ENCODE data around the gene LRIG1.
A peak's percentile ranks its signal among the peaks of the same experiment; 100 is the strongest.

The LRIG1 gene

DNA sequence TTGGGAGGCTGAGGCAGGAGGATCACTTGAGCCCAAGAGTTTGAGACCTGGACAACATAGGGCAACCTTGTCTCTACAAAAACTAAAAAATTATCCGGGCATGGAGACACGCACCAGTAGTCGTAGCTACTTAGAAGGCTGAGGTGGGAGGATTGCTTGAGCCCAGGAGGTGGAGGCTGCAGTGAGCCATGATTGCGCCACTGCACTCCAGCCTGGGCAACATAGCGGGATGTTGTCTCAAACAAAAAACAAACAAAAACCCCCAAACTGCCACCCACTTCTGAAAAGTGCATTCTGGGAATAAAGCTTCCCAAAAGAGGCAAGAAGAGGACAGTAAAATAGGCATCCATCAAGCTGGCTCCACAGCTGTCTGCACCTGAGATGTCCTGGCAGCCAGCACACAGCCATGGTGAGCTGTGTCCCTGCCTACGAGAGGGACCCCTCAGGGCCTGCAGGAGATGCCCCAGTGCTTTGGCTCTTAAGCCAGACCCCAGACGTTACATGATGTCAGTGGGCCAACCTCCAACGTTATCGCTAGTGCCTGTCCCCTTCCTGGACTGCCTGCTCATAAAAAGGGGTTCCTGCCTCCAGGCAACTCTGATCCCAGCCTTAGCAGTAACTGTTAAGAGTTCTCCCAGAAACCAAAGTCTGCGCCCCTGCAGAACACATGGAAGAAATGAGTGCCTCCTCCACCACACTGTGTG lies 101.1 kb downstream of the LRIG1 start:
- Histone ChIP-seq H4K20me1 (peaks cover 0 to 98% (median 74%) of the 10 kb centered on the region in 11 experiments; a peak in 18 of 22 replicates), H3K4me1 (peaks cover 27 to 100% (median 98%) of the 10 kb centered on the region in 10 experiments), H3K27ac (peak overlapping the region in 2 of 11 experiments; percentile 49 to 60; a peak in 3 of 22 replicates), H3K36me3 (peaks cover 13 to 99% (median 59%) of the 10 kb centered on the region in 11 experiments), H3K9me3 (replicated peaks in 1 of 11) (no peaks in the 10 kb centered on the region), H3K4me2 (peak overlapping the region in 9 of 11 experiments; percentile 65 to 97 (median 85); a peak in 18 of 22 replicates), H3K27me3 (peaks cover 0 to 19% (median 0%) of the 10 kb centered on the region in 11 experiments; a peak in 7 of 22 replicates), H3K4me3 (no peak overlapping the region), H3K9ac (0 out of 22 replicates have a peak overlapping the region, but pooled peaks of 1 of the 11 experiments have one; percentile 33)
- TF ChIP-seq Cebpa-rat (IDR thresholded peaks at IDR 0.05), result peak in 2 of 11 experiments; percentile 12 to 54; a peak in 2 of 22 replicates

- peak overlapping the region in 3 of 11 experiments; percentile 1 to 21 (median 6); a peak in 3 of 22 replicates for H3K27ac ChIP-seq
These were observed 102.4 kb downstream of the LRIG1 start for GRCh38 chr3:66398228-66399025.

GRCh38 chr3:66397745-66398144 lies 103.1 kb downstream of the LRIG1 start:
- TF ChIP-seq Cebpa-rat (IDR thresholded peaks at IDR 0.05), result peak in 1 of 11 experiments; percentile 55; a peak in 1 of 22 replicates
- peaks cover 0 to 98% (median 76%) of the 10 kb centered on the region in 11 experiments; a peak in 18 of 22 replicates for H4K20me1 ChIP-seq
- 0 out of 22 replicates have a peak, but pooled peaks cover 0 to 5% (median 0%) of the 10 kb centered on the region in 11 experiments for H3K27me3 ChIP-seq
- peaks cover 13 to 89% (median 59%) of the 10 kb centered on the region in 11 experiments for H3K36me3 ChIP-seq
- H3K4me3 ChIP-seq, result no peak overlapping the region
- no peak overlapping the region for H3K9ac ChIP-seq
- no peaks in the 10 kb centered on the region for H3K9me3 ChIP-seq (replicated peaks in 1 of 11)
- H3K4me1 ChIP-seq, result peaks cover 30 to 100% (median 98%) of the 10 kb centered on the region in 10 experiments
- H3K27ac ChIP-seq, result peak overlapping the region in 1 of 11 experiments; percentile 21; a peak in 1 of 22 replicates
- H3K4me2 ChIP-seq, result peak overlapping the region in 8 of 11 experiments; percentile 18 to 97 (median 88); a peak in 12 of 22 replicates

More at GRCh38 chr3:66398228-66399025, 102.4 kb downstream of the LRIG1 start:
- H3K9ac ChIP-seq, result no peak overlapping the region; a peak in 1 of 22 replicates
- H3K4me3 ChIP-seq, result no peak overlapping the region
- H3K9me3 ChIP-seq (replicated peaks in 1 of 11), result no peaks in the 10 kb centered on the region
- H3K36me3 ChIP-seq, result peaks cover 13 to 89% (median 56%) of the 10 kb centered on the region in 11 experiments
- peaks cover 0 to 98% (median 76%) of the 10 kb centered on the region in 11 experiments; a peak in 18 of 22 replicates for H4K20me1 ChIP-seq
- H3K4me2 ChIP-seq, result peak overlapping the region in 9 of 11 experiments; percentile 11 to 97 (median 85); a peak in 16 of 22 replicates
- TF ChIP-seq Cebpa-rat (IDR thresholded peaks at IDR 0.05), result no peak
- peaks cover 0 to 6% (median 0%) of the 10 kb centered on the region in 11 experiments; a peak in 2 of 22 replicates for H3K27me3 ChIP-seq
- peaks cover 25 to 100% (median 98%) of the 10 kb centered on the region in 10 experiments for H3K4me1 ChIP-seq

DNA sequence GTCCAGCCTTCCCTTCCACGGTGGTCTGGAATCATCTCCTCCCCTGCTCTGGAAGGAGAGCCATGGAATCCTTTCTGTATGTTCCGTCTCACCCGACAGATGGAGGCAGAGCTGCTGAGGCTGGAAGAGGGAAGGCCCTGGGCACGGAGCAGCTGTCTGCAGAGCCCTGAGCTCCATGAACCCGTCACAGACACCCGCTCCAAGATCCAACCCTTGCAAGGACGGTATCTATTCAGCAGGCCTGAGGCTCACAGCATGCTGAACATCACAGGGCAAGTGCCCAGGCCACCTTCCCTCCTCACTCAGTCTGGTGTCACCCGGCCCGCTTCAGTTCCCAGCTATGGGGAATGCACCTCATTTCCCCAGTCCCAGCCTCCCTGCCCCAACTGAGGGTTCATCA lies 103.9 kb downstream of the LRIG1 start:
- TF ChIP-seq Cebpa-rat (IDR thresholded peaks at IDR 0.05), result no peak
- 0 out of 22 replicates have a peak, but pooled peaks cover 0 to 5% (median 0%) of the 10 kb centered on the region in 11 experiments for H3K27me3 ChIP-seq
- H3K4me2 ChIP-seq, result peak overlapping the region in 6 of 11 experiments; percentile 81 to 97 (median 88); a peak in 7 of 22 replicates
- no peaks in the 10 kb centered on the region for H3K9me3 ChIP-seq (replicated peaks in 1 of 11)
- H3K27ac ChIP-seq, result no peak overlapping the region
- peaks cover 32 to 100% (median 97%) of the 10 kb centered on the region in 10 experiments for H3K4me1 ChIP-seq
- no peak overlapping the region for H3K9ac ChIP-seq
- H3K4me3 ChIP-seq, result no peak overlapping the region
- H3K36me3 ChIP-seq, result peaks cover 13 to 89% (median 67%) of the 10 kb centered on the region in 11 experiments
- H4K20me1 ChIP-seq, result peaks cover 0 to 92% (median 67%) of the 10 kb centered on the region in 11 experiments; a peak in 18 of 22 replicates

DNA sequence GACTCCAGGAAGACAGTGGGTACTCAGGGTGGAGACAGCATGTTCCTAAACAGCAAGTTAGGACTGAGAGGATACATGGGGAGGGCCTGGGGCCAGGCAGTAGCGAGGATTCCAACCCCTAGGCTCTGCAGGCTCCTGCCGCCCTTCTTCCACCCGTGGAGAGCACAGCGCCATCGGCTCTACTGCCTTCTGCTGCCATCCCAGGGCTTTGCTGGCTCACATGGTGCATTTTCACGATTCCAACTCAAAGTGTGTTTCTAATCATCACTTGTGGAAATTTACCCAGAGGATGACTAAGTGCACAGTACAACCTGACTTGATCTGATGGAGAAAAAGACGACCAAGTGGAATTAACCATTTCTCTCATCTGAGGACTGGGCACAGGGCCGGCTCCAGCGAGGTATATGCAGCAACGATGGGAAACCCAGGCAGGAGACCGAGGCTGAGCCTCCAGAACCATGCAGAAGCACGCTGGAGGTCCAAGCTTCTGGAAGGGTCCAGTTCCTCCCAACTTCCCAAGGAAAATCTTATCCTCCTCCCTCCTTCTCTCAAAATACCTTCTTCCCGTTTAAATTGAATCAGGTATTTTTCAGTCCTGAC lies 104.6 kb downstream of the LRIG1 start:
- no peak overlapping the region for H3K9ac ChIP-seq
- H3K27ac ChIP-seq, result no peak overlapping the region
- peaks cover 0 to 86% (median 61%) of the 10 kb centered on the region in 11 experiments; a peak in 17 of 22 replicates for H4K20me1 ChIP-seq
- no peak for TF ChIP-seq Cebpa-rat (IDR thresholded peaks at IDR 0.05)
- no peak overlapping the region for H3K4me3 ChIP-seq
- H3K36me3 ChIP-seq, result peaks cover 13 to 91% (median 73%) of the 10 kb centered on the region in 11 experiments
- 0 out of 22 replicates have a peak, but pooled peaks cover 0 to 5% (median 0%) of the 10 kb centered on the region in 11 experiments for H3K27me3 ChIP-seq
- H3K4me2 ChIP-seq, result peak overlapping the region in 8 of 11 experiments; percentile 81 to 97 (median 86); a peak in 12 of 22 replicates
- H3K9me3 ChIP-seq (replicated peaks in 1 of 11), result no peaks in the 10 kb centered on the region
- peaks cover 27 to 99% (median 91%) of the 10 kb centered on the region in 10 experiments for H3K4me1 ChIP-seq

GRCh38 chr3:66395635-66396034 lies 105.2 kb downstream of the LRIG1 start:
- Histone ChIP-seq H3K4me3 (no peak overlapping the region), H3K4me2 (peak overlapping the region in 8 of 11 experiments; percentile 81 to 97 (median 86); a peak in 16 of 22 replicates), H3K4me1 (peaks cover 20 to 99% (median 87%) of the 10 kb centered on the region in 10 experiments), H3K27me3 (0 out of 22 replicates have a peak, but pooled peaks cover 0 to 1% (median 0%) of the 10 kb centered on the region in 11 experiments), H3K36me3 (peaks cover 13 to 91% (median 78%) of the 10 kb centered on the region in 11 experiments), H3K9me3 (replicated peaks in 1 of 11) (no peaks in the 10 kb centered on the region), H3K9ac (no peak overlapping the region), H4K20me1 (peaks cover 0 to 84% (median 55%) of the 10 kb centered on the region in 11 experiments; a peak in 17 of 22 replicates), H3K27ac (no peak overlapping the region)
- no peak for TF ChIP-seq Cebpa-rat (IDR thresholded peaks at IDR 0.05)

DNA sequence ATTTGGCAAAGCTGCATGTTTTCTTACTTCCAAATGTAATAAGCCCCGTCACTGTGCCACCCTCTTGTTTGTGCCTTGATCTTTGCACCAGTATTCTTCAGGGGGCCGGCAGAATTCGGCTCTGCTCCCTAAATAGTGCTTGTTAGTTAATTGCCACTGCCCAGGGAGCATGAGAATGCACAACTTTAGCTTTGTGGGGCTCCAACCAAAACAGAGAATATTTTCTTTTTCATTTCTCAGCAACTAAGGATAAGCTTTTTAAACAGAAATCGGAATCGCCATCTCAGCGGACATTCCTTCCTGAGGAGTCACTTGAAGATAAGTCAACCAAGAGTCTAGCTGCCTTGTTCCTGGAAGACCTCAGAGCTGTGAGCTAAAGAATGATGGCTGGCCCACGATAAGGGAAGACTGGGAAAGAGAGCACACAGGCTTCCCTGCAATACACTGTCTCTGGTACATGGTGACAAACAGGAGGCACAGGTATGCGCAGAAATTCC lies 106.0 kb downstream of the LRIG1 start:
- Histone ChIP-seq H3K9me3 (replicated peaks in 1 of 11) (no peaks in the 10 kb centered on the region), H3K9ac (peak overlapping the region in 4 of 11 experiments; percentile 27 to 63 (median 59); a peak in 4 of 22 replicates), H4K20me1 (peaks cover 0 to 76% (median 50%) of the 10 kb centered on the region in 11 experiments; a peak in 17 of 22 replicates), H3K27ac (peak overlapping the region in 4 of 11 experiments; percentile 53 to 72 (median 64); a peak in 6 of 22 replicates), H3K4me1 (peaks cover 22 to 99% (median 86%) of the 10 kb centered on the region in 10 experiments), H3K36me3 (peaks cover 13 to 87% (median 70%) of the 10 kb centered on the region in 11 experiments), H3K27me3 (no peaks in the 10 kb centered on the region), H3K4me2 (peak overlapping the region in 10 of 11 experiments; percentile 56 to 97 (median 85); a peak in 18 of 22 replicates), H3K4me3 (peak overlapping the region in 1 of 10 experiments; percentile 33; a peak in 1 of 20 replicates)
- no peak for TF ChIP-seq Cebpa-rat (IDR thresholded peaks at IDR 0.05)
